CD14-positive monocyte (primary cell): Measurements from ENCODE around the gene DNAJB11. TPM values are rescaled to one million over a fixed set of nuclear protein-coding genes. Genes with fewer than 3 reads are reported as not detected.

Experiments used
- DNase-seq, 3 donors: peaks; one replicate each; pipeline ENCODE4 v3.0.0-alpha.2; 2011 to 2022
- H2AFZ ChIP-seq: 2 replicates; pipeline ENCODE4 v1.6.0; 2012; ENCODE audit warnings: mild to moderate bottlenecking, low read depth, low read length, inconsistent platforms; ENCODE audit not compliant: insufficient read depth, poor library complexity, severe bottlenecking
- H3K27ac ChIP-seq, 2 donors: 1 replicate in 1 of 2; 2 replicates in 1 of 2; pipeline ENCODE4 v1.5.1; 2012 to 2013; ENCODE audit warnings: low read length in 2 of 2, control low read depth in 1 of 2, inconsistent platforms in 1 of 2, low read depth in 1 of 2, mild to moderate bottlenecking in 1 of 2
- H3K27me3 ChIP-seq, 2 donors: one replicate each; pipeline versions ENCODE4 v1.6.0 to v1.6.1; 2011 to 2013; ENCODE audit warnings: low read length in 2 of 2; ENCODE audit not compliant: control insufficient read depth in 2 of 2, insufficient read depth in 2 of 2
- H3K36me3 ChIP-seq, 2 donors: replicated peaks in 1 of 2; 1 replicate in 1 of 2; 2 replicates in 1 of 2; pipeline versions ENCODE4 v1.5.1 to v1.6.1; 2012 to 2013; ENCODE audit warnings: low read length in 2 of 2, control low read depth in 1 of 2, inconsistent platforms in 1 of 2, mild to moderate bottlenecking in 1 of 2; ENCODE audit not compliant: insufficient read depth in 2 of 2, control insufficient read depth in 1 of 2
- H3K4me1 ChIP-seq, 2 donors: 1 replicate in 1 of 2; 2 replicates in 1 of 2; pipeline versions ENCODE4 v1.5.1 to v1.6.1; 2012 to 2013; ENCODE audit warnings: low read length in 2 of 2, control low read depth in 1 of 2, inconsistent platforms in 1 of 2, mild to moderate bottlenecking in 1 of 2, moderate library complexity in 1 of 2; ENCODE audit not compliant: insufficient read depth in 2 of 2, control insufficient read depth in 1 of 2
- H3K4me2 ChIP-seq: replicated peaks from 2 replicates; pipeline ENCODE3; 2012; ENCODE audit warnings: low read length, moderate library complexity, mild to moderate bottlenecking; ENCODE audit not compliant: poor library complexity, severe bottlenecking; ENCODE audit errors: extremely low read depth
- H3K4me3 ChIP-seq, 3 experiments: fragments of 200-600 bp in 1 of 3; sonication (generic) in 1 of 3; replicated peaks in 1 of 3; 1 replicate in 2 of 3; 2 replicates in 1 of 3; pipeline ENCODE4 v1.5.1; 2011 to 2013; ENCODE audit warnings: low read length in 3 of 3, mild to moderate bottlenecking in 3 of 3, control low read depth in 2 of 3, low read depth in 2 of 3, inconsistent platforms in 1 of 3, moderate library complexity in 1 of 3
- H3K79me2 ChIP-seq: 2 replicates; pipeline ENCODE4 v1.6.0; 2012; ENCODE audit warnings: mild to moderate bottlenecking, control low read depth, inconsistent platforms, low read length, moderate library complexity; ENCODE audit not compliant: insufficient read depth
- H3K9ac ChIP-seq: 2 replicates; pipeline ENCODE4 v1.6.0; 2017; ENCODE audit warnings: low read length, mild to moderate bottlenecking; ENCODE audit not compliant: insufficient read depth, poor library complexity, severe bottlenecking
- H3K9me3 ChIP-seq, 2 donors: replicated peaks in 1 of 2; 1 replicate in 1 of 2; 2 replicates in 1 of 2; pipeline versions ENCODE4 v1.5.1 to v1.6.1; 2012 to 2013; ENCODE audit warnings: low read length in 2 of 2, control low read depth in 1 of 2; ENCODE audit not compliant: control insufficient read depth in 1 of 2, insufficient read depth in 1 of 2
- H4K20me1 ChIP-seq: 2 replicates; pipeline ENCODE4 v1.6.0; 2012; ENCODE audit warnings: mild to moderate bottlenecking, low read length, control low read depth, moderate library complexity; ENCODE audit not compliant: insufficient read depth
- H3K27ac Mint-ChIP-seq, 7 donors: one replicate each; pipeline ENCODE4 v1.8.0; 2020; ENCODE audit warnings: mild to moderate bottlenecking in 7 of 7, mixed read lengths in 7 of 7, moderate library complexity in 6 of 7, inconsistent platforms in 2 of 7
- H3K27me3 Mint-ChIP-seq, 3 donors: one replicate each; pipeline ENCODE4 v1.8.0; 2021 to 2022; ENCODE audit warnings: low read depth in 3 of 3, mild to moderate bottlenecking in 3 of 3, mixed read lengths in 3 of 3, moderate library complexity in 3 of 3, inconsistent platforms in 1 of 3
- H3K36me3 Mint-ChIP-seq, 2 donors: one replicate each; pipeline ENCODE4 v1.8.0; 2020; ENCODE audit warnings: mixed read lengths in 2 of 2, inconsistent platforms in 1 of 2, mild to moderate bottlenecking in 1 of 2
- H3K4me1 Mint-ChIP-seq: one replicate; pipeline ENCODE4 v1.8.0; 2020; ENCODE audit warnings: mild to moderate bottlenecking, mixed read lengths
- H3K4me3 Mint-ChIP-seq, 2 donors: one replicate each; pipeline ENCODE4 v1.8.0; 2020; ENCODE audit warnings: mild to moderate bottlenecking in 2 of 2, mixed read lengths in 2 of 2, moderate library complexity in 1 of 2
- H3K9me3 Mint-ChIP-seq, 7 donors: one replicate each; pipeline ENCODE4 v1.8.0; 2020 to 2022; ENCODE audit warnings: mixed read lengths in 7 of 7, mild to moderate bottlenecking in 6 of 7, moderate library complexity in 6 of 7, inconsistent platforms in 2 of 7
- CTCF ChIP-seq: fragments of 200-600 bp; IDR thresholded peaks from one replicate; pipeline ENCODE4 v1.8.0; 2022; ENCODE audit warnings: antibody characterized with exemption, mild to moderate bottlenecking
- WGBS: methylation state at CpG from one replicate; pipeline ENCODE4 v1.1.5; 2013; ENCODE audit warnings: missing lambda C conversion rate; ENCODE audit not compliant: insufficient coverage; 5-methylcytosine and 5-hydroxymethylcytosine counted together
- intact Hi-C, 2 donors: fragments of 100-400 bp; cut with micrococcal nuclease; formaldehyde crosslinking; loops; one replicate each; pipeline versions ENCODE4 v1.15.0 to v1.15.1; 2023
- polyA plus RNA-seq, 3 donors: library from polyadenylated mRNA; depleted of rRNA in 1 of 3; unstranded in 2 of 3; stranded (reverse) in 1 of 3; fragments of 300-500 nt in 2 of 3; fragments of >200 nt in 1 of 3; fragmentation: Illumina TruSeq in 2 of 3; gene quantifications; 1 replicate in 2 of 3; 2 replicates in 1 of 3; pipeline ENCODE4 v1.2.3, GENCODE V29; 2012 to 2021

The DNAJB11 gene
- polyA plus RNA-seq, 3 donors: 32.5 to 45.8 (median 44.6) TPM

GRCh38 chr3:186524616-186525015 lies 45.9 kb upstream of the DNAJB11 start:
- no peak overlapping the region for H3K4me3 Mint-ChIP-seq

DNA sequence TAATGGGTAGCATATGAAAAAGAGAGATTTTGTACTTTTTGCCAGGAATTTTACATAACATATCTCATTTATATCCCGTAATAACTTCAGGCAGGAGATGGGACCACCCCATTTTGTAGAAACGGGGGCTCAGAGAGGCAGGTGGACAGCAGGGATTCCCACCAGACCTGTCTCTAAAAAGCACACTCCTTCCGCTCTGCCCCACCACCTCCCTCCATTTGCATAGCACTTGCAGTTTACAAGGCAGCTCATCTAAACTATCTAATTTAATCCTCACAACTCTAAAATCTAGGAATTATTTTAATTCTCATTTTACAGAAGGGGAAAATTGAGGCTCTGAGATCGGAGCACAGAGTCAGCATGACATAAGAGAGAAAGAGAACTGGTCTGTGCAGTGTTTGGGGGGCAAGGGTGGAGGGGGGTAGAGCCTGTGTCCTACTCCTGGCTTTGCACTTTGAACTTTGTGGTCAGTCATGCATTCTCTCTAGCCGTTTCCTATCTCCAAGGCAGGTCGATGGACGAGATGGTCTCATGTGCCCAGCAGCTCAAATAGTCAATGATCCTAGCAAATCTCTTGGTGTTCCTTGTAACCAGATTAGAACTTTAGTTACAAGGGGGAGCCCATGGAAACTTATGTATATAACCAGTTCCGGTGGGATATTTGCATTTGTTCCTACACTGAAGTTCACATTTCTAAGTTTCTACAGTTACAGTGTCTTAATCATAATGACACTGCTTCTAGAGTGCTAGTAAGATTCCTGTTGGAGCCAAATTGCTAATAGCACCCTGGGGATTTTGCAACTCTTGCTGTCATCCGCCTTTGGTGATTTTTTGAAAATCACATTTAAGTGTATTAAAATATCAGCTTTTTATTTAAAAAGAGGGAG lies 44.9 kb upstream of the DNAJB11 start:
- no peak for DNase-seq
- Histone ChIP-seq H3K9ac (no peak overlapping the region), H3K79me2 (no peaks in the 10 kb centered on the region), H2AFZ (no peak overlapping the region), H3K27me3 (no peaks in the 10 kb centered on the region), H4K20me1 (no peaks in the 10 kb centered on the region), H3K9me3 (no peaks in the 10 kb centered on the region), H3K36me3 (no peaks in the 10 kb centered on the region), H3K4me1 (no peaks in the 10 kb centered on the region), H3K4me2 (no peak overlapping the region), H3K27ac (no peak overlapping the region), H3K4me3 (no peak overlapping the region)
- H3K27ac Mint-ChIP-seq: no peak overlapping the region
- no peak for TF ChIP-seq CTCF
- WGBS: 81% methylated on average over 6 of the region's 9 CpGs
- H3K9me3 Mint-ChIP-seq: peaks cover 0 to 3% (median 0%) of the 10 kb centered on the region in 7 donors
- intact Hi-C loops: no loop called here
- H3K4me1 Mint-ChIP-seq: peaks cover 7% of the 10 kb centered on the region
- no peaks in the 10 kb centered on the region for H3K36me3 Mint-ChIP-seq
- no peak overlapping the region for H3K4me3 Mint-ChIP-seq
- peaks cover 1 to 6% (median 1%) of the 10 kb centered on the region in 3 donors for H3K27me3 Mint-ChIP-seq

More at GRCh38 chr3:186524616-186525015, 45.9 kb upstream of the DNAJB11 start:
- 100% methylated on average over 3 of the region's 6 CpGs for WGBS
- no peak for TF ChIP-seq CTCF
- no peak for DNase-seq
- Histone ChIP-seq H3K9ac (no peak overlapping the region), H3K4me3 (no peak overlapping the region), H2AFZ (no peak overlapping the region), H3K27ac (no peak overlapping the region), H3K36me3 (no peaks in the 10 kb centered on the region), H3K4me1 (no peaks in the 10 kb centered on the region), H3K9me3 (no peaks in the 10 kb centered on the region), H3K4me2 (no peak overlapping the region), H4K20me1 (no peaks in the 10 kb centered on the region), H3K79me2 (no peaks in the 10 kb centered on the region), H3K27me3 (no peaks in the 10 kb centered on the region)
- Mint-ChIP-seq H3K27me3 (peaks cover 1 to 6% (median 1%) of the 10 kb centered on the region in 3 donors), H3K9me3 (peaks cover 0 to 3% (median 0%) of the 10 kb centered on the region in 7 donors), H3K36me3 (no peaks in the 10 kb centered on the region), H3K4me1 (peaks cover 7% of the 10 kb centered on the region), H3K27ac (no peak overlapping the region)
- intact Hi-C loops: no loop called here
